ENCODE data around the gene GPR27.

The GPR27 gene

GRCh38 chr3:71728632-71729342, 24.9 kb upstream of the GPR27 start:
- H3K36me3 ChIP-seq (ENCODE audit: control insufficient read depth in 2 of 2, insufficient read depth in 1 of 2, low read length in 2 of 2), result no peaks in the 10 kb centered on the region
- no peak overlapping the region for H3K27ac ChIP-seq (ENCODE audit: extremely low read depth, low read depth, low read length)
- no peaks in the 10 kb centered on the region for H3K9me3 ChIP-seq (ENCODE audit: control insufficient read depth, insufficient read depth, low read depth, low read length)
- ChIA-PET POLR2A (no interaction called here), CTCF (interaction anchor here (0.6 to 2.3 kb wide), 30 partner anchors 8 to 1232 kb away, joined by 3 to 11 read pairs (median 4); no protein-coding TSS in a partner anchor)
- H3K4me3 ChIP-seq (ENCODE audit: low read depth, low read length), result no peak overlapping the region
- TF ChIP-seq ZNF548 (tag by site-specific recombination; IDR thresholded peaks at IDR 0.05), result no peak
- TF ChIP-seq ZBTB7A (tag by site-specific recombination; IDR thresholded peaks at IDR 0.05; ENCODE audit: low read depth), result no peak
- TF ChIP-seq GLI2 (tag by site-specific recombination; IDR thresholded peaks at IDR 0.05; ENCODE audit: borderline replicate concordance, low read depth), result no peak
- no peak for TF ChIP-seq ZNF121 (tag by site-specific recombination; IDR thresholded peaks at IDR 0.05)
- TF ChIP-seq, protein P1, sequence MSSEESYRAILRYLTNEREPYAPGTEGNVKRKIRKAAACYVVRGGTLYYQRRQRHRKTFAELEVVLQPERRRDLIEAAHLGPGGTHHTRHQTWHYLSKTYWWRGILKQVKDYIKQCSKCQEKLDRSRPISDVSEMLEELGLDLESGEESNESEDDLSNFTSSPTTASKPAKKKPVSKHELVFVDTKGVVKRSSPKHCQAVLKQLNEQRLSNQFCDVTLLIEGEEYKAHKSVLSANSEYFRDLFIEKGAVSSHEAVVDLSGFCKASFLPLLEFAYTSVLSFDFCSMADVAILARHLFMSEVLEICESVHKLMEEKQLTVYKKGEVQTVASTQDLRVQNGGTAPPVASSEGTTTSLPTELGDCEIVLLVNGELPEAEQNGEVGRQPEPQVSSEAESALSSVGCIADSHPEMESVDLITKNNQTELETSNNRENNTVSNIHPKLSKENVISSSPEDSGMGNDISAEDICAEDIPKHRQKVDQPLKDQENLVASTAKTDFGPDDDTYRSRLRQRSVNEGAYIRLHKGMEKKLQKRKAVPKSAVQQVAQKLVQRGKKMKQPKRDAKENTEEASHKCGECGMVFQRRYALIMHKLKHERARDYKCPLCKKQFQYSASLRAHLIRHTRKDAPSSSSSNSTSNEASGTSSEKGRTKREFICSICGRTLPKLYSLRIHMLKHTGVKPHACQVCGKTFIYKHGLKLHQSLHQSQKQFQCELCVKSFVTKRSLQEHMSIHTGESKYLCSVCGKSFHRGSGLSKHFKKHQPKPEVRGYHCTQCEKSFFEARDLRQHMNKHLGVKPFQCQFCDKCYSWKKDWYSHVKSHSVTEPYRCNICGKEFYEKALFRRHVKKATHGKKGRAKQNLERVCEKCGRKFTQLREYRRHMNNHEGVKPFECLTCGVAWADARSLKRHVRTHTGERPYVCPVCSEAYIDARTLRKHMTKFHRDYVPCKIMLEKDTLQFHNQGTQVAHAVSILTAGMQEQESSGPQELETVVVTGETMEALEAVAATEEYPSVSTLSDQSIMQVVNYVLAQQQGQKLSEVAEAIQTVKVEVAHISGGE (tag by site-specific recombination; conservative IDR thresholded peaks at IDR 0.05; ENCODE audit: low read depth), result no peak
- TF ChIP-seq ZNF529 (tag by site-specific recombination; IDR thresholded peaks at IDR 0.05; ENCODE audit: insufficient replicate concordance), result no peak
- TF ChIP-seq MYNN (tag by site-specific recombination; IDR thresholded peaks at IDR 0.05; ENCODE audit: borderline replicate concordance), result peak; percentile 74
- no peak for TF ChIP-seq ZNF155 (tag by site-specific recombination; IDR thresholded peaks at IDR 0.05)
- no peak for TF ChIP-seq ZNF248 (tag by site-specific recombination; IDR thresholded peaks at IDR 0.05)
- peak; percentile 24; the same call in 1 of the 2 replicates for TF ChIP-seq ZNF394 (tag by site-specific recombination; IDR thresholded peaks at IDR 0.05; ENCODE audit: borderline replicate concordance)
- no peak for TF ChIP-seq OVOL3 (tag by site-specific recombination; IDR thresholded peaks at IDR 0.05)
- TF ChIP-seq ZNF223 (tag by site-specific recombination; IDR thresholded peaks at IDR 0.05), result no peak
- TF ChIP-seq IKZF3 (tag by site-specific recombination; IDR thresholded peaks at IDR 0.05), result no peak
- no peak for TF ChIP-seq ZBTB21 (tag by site-specific recombination; IDR thresholded peaks at IDR 0.05)
- peak; percentile 68; the same call in 1 of the 2 replicates for TF ChIP-seq ZNF768 (tag by site-specific recombination; IDR thresholded peaks at IDR 0.05)
- no peak for TF ChIP-seq ZNF184 (tag by site-specific recombination; IDR thresholded peaks at IDR 0.05)
- TF ChIP-seq ZNF10 (tag by site-specific recombination; IDR thresholded peaks at IDR 0.05), result no peak
- TF ChIP-seq ZNF174 (tag by site-specific recombination; IDR thresholded peaks at IDR 0.05), result no peak
- TF ChIP-seq, protein P2, sequence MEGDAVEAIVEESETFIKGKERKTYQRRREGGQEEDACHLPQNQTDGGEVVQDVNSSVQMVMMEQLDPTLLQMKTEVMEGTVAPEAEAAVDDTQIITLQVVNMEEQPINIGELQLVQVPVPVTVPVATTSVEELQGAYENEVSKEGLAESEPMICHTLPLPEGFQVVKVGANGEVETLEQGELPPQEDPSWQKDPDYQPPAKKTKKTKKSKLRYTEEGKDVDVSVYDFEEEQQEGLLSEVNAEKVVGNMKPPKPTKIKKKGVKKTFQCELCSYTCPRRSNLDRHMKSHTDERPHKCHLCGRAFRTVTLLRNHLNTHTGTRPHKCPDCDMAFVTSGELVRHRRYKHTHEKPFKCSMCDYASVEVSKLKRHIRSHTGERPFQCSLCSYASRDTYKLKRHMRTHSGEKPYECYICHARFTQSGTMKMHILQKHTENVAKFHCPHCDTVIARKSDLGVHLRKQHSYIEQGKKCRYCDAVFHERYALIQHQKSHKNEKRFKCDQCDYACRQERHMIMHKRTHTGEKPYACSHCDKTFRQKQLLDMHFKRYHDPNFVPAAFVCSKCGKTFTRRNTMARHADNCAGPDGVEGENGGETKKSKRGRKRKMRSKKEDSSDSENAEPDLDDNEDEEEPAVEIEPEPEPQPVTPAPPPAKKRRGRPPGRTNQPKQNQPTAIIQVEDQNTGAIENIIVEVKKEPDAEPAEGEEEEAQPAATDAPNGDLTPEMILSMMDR (tag by site-specific recombination; IDR thresholded peaks at IDR 0.05), result no peak
- no peak for TF ChIP-seq ZBTB20 (tag by site-specific recombination; IDR thresholded peaks at IDR 0.05)
- TF ChIP-seq KLF1 (tag by site-specific recombination; IDR thresholded peaks at IDR 0.05), result no peak
- no peak for TF ChIP-seq GFI1B (tag by site-specific recombination; IDR thresholded peaks at IDR 0.05)
- TF ChIP-seq, protein P3, sequence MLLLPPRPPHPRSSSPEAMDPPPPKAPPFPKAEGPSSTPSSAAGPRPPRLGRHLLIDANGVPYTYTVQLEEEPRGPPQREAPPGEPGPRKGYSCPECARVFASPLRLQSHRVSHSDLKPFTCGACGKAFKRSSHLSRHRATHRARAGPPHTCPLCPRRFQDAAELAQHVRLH (tag by site-specific recombination; IDR thresholded peaks at IDR 0.05), result no peak
- TF ChIP-seq ZNF311 (tag by site-specific recombination; IDR thresholded peaks at IDR 0.05; ENCODE audit: borderline replicate concordance), result no peak
- TF ChIP-seq, protein P4, sequence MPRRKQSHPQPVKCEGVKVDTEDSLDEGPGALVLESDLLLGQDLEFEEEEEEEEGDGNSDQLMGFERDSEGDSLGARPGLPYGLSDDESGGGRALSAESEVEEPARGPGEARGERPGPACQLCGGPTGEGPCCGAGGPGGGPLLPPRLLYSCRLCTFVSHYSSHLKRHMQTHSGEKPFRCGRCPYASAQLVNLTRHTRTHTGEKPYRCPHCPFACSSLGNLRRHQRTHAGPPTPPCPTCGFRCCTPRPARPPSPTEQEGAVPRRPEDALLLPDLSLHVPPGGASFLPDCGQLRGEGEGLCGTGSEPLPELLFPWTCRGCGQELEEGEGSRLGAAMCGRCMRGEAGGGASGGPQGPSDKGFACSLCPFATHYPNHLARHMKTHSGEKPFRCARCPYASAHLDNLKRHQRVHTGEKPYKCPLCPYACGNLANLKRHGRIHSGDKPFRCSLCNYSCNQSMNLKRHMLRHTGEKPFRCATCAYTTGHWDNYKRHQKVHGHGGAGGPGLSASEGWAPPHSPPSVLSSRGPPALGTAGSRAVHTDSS (tag by site-specific recombination; IDR thresholded peaks at IDR 0.05), result no peak
- peak; percentile 63 for TF ChIP-seq SCRT1 (tag by site-specific recombination; IDR thresholded peaks at IDR 0.05; ENCODE audit: borderline replicate concordance)
- TF ChIP-seq ZNF354C (tag by site-specific recombination; IDR thresholded peaks at IDR 0.05; ENCODE audit: borderline replicate concordance, low read depth), result no peak
- TF ChIP-seq ZFP41 (tag by site-specific recombination; IDR thresholded peaks at IDR 0.05; ENCODE audit: borderline replicate concordance), result no peak
- peak; percentile 80 for TF ChIP-seq SCRT2 (tag by site-specific recombination; IDR thresholded peaks at IDR 0.05)
- H3K4me1 ChIP-seq (ENCODE audit: control insufficient read depth, insufficient read depth, low read length), result no peaks in the 10 kb centered on the region

Data from HEK293 (cell line).